ENCODE data around the gene INHBC.

Gene INHBC

DNA sequence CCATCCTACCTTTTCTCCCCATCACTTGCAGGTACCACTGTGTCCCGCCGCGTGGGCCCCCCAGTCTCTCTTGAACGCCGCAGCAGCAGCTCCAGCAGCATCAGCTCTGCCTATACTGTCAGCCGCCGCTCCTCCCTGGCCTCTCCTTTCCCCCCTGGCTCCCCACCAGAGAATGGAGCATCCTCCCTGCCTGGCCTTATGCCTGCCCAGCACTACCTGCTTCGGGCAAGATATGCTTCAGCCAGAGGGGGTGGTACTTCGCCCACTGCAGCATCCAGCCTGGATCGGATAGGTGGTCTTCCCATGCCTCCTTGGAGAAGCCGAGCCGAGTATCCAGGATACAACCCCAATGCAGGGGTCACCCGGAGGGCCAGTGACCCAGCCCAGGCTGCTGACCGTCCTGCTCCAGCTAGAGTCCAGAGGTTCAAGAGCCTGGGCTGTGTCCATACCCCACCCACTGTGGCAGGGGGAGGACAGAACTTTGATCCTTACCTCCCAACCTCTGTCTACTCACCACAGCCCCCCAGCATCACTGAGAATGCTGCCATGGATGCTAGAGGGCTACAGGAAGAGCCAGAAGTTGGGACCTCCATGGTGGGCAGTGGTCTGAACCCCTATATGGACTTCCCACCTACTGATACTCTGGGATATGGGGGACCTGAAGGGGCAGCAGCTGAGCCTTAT lies 35.8 kb downstream of the INHBC start:
- Histone ChIP-seq H3K4me3 (ENCODE audit: low read depth, low read length) (no peak overlapping the region), H3K36me3 (peaks cover 8% of the 10 kb centered on the region), H3K9me3 (ENCODE audit: severe bottlenecking) (no peaks in the 10 kb centered on the region), H3K27ac (no peak overlapping the region), H3K27me3 (ENCODE audit: insufficient read depth, low read depth, severe bottlenecking) (no peaks in the 10 kb centered on the region)
- no peak for DNase-seq
- TF ChIP-seq, protein P1, sequence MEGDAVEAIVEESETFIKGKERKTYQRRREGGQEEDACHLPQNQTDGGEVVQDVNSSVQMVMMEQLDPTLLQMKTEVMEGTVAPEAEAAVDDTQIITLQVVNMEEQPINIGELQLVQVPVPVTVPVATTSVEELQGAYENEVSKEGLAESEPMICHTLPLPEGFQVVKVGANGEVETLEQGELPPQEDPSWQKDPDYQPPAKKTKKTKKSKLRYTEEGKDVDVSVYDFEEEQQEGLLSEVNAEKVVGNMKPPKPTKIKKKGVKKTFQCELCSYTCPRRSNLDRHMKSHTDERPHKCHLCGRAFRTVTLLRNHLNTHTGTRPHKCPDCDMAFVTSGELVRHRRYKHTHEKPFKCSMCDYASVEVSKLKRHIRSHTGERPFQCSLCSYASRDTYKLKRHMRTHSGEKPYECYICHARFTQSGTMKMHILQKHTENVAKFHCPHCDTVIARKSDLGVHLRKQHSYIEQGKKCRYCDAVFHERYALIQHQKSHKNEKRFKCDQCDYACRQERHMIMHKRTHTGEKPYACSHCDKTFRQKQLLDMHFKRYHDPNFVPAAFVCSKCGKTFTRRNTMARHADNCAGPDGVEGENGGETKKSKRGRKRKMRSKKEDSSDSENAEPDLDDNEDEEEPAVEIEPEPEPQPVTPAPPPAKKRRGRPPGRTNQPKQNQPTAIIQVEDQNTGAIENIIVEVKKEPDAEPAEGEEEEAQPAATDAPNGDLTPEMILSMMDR (IDR thresholded peaks at IDR 0.05; ENCODE audit: low read depth, low read length) = no peak

DNA sequence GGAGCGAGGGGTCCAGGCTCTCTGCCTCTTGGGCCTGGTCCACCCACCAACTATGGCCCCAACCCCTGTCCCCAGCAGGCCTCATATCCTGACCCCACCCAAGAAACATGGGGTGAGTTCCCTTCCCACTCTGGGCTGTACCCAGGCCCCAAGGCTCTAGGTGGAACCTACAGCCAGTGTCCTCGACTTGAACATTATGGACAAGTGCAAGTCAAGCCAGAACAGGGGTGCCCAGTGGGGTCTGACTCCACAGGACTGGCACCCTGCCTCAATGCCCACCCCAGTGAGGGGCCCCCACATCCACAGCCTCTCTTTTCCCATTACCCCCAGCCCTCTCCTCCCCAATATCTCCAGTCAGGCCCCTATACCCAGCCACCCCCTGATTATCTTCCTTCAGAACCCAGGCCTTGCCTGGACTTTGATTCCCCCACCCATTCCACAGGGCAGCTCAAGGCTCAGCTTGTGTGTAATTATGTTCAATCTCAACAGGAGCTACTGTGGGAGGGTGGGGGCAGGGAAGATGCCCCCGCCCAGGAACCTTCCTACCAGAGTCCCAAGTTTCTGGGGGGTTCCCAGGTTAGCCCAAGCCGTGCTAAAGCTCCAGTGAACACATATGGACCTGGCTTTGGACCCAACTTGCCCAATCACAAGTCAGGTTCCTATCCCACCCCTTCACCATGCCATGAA lies 36.5 kb downstream of the INHBC start:
- Histone ChIP-seq H3K4me3 (ENCODE audit: low read depth, low read length) (no peak overlapping the region), H3K27me3 (ENCODE audit: insufficient read depth, low read depth, severe bottlenecking) (no peaks in the 10 kb centered on the region), H3K27ac (no peak overlapping the region), H3K36me3 (peaks cover 8% of the 10 kb centered on the region), H3K9me3 (ENCODE audit: severe bottlenecking) (no peaks in the 10 kb centered on the region)
- TF ChIP-seq, protein P1 (IDR thresholded peaks at IDR 0.05; ENCODE audit: low read depth, low read length) = no peak
- DNase-seq = no peak

DNA sequence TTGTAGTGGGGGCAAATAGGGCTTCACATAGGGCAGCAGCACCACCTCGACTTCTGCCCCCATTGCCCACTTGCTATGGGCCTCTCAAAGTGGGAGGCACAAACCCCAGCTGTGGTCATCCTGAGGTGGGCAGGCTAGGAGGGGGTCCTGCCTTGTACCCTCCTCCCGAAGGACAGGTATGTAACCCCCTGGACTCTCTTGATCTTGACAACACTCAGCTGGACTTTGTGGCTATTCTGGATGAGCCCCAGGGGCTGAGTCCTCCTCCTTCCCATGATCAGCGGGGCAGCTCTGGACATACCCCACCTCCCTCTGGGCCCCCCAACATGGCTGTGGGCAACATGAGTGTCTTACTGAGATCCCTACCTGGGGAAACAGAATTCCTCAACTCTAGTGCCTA lies 37.1 kb downstream of the INHBC start:
- H3K27me3 ChIP-seq (ENCODE audit: insufficient read depth, low read depth, severe bottlenecking) = no peaks in the 10 kb centered on the region
- H3K4me3 ChIP-seq (ENCODE audit: low read depth, low read length) = no peak overlapping the region
- TF ChIP-seq, protein P1 (IDR thresholded peaks at IDR 0.05; ENCODE audit: low read depth, low read length) = no peak
- H3K27ac ChIP-seq = no peak overlapping the region
- no peak for DNase-seq
- peaks cover 8% of the 10 kb centered on the region for H3K36me3 ChIP-seq
- H3K9me3 ChIP-seq (ENCODE audit: severe bottlenecking) = no peaks in the 10 kb centered on the region

DNA sequence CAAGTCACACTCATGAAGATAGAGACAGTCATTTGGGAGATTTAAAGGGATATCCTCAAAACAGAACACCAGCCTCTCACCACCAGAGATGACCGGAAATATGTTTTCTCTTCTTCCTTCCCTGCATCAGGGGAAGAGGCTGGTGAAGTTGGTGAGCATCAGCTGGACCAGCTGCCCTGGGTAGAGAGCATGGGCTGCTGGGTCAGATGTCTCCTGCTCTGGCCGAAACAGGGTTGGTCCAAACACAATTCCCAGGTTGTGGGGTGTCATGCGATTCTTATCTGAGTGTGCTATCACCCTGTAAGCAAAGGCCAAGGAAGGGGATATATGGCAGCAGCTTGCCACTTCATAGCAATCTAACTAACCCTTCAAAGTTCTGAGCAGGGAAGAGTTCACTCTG lies 37.8 kb downstream of the INHBC start:
- DNase-seq = no peak
- TF ChIP-seq, protein P1 (IDR thresholded peaks at IDR 0.05; ENCODE audit: low read depth, low read length) = no peak
- Histone ChIP-seq H3K36me3 (peaks cover 8% of the 10 kb centered on the region), H3K27ac (no peak overlapping the region), H3K4me3 (ENCODE audit: low read depth, low read length) (no peak overlapping the region), H3K9me3 (ENCODE audit: severe bottlenecking) (no peaks in the 10 kb centered on the region), H3K27me3 (ENCODE audit: insufficient read depth, low read depth, severe bottlenecking) (no peaks in the 10 kb centered on the region)

DNA sequence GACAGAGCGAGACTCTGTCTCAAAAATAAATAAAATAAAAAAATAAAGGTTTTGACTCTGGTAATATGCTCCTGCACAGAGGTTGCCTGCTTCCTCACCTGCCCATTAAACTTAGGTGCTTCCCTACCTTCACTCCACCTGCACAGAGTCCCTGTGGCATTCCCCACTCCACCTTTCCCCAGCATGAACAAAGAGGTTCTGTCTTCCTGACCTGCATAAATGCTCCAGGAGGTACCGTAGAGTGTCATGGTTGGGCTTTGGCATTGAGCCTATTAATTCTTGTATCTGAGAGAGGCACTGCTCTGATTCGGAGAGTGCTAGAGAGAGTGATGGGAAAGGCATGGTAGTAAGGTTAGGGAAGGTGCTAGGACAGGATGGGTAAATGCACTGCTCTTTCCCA lies 38.8 kb downstream of the INHBC start:
- peaks cover 8% of the 10 kb centered on the region for H3K36me3 ChIP-seq
- H3K9me3 ChIP-seq (ENCODE audit: severe bottlenecking) = no peaks in the 10 kb centered on the region
- TF ChIP-seq, protein P1 (IDR thresholded peaks at IDR 0.05; ENCODE audit: low read depth, low read length) = no peak
- no peak overlapping the region for H3K4me3 ChIP-seq (ENCODE audit: low read depth, low read length)
- no peak overlapping the region for H3K27ac ChIP-seq
- no peak for DNase-seq
- H3K27me3 ChIP-seq (ENCODE audit: insufficient read depth, low read depth, severe bottlenecking) = no peaks in the 10 kb centered on the region
